Activated naive CD4-positive, alpha-beta T cell treated with anti-CD3 and anti-CD28 coated beads, Interleukin-2, amount 50 U/mL, for 72 hours (primary cell): ENCODE data around the gene ARHGAP4. TPM values are rescaled to one million over a fixed set of nuclear protein-coding genes. Genes with fewer than 3 reads are reported as not detected.

Source experiments
- ATAC-seq, 2 donors: fragments of 150-1000 bp; cut with Tn5 transposase; 2 replicates each; pipeline ENCODE4 v1.10.0; 2021; ENCODE audit warnings: mild to moderate bottlenecking in 2 of 2, moderate library complexity in 2 of 2
- DNase-seq, 2 donors: peaks; one replicate each; pipeline ENCODE4 v3.0.0; 2021 to 2022; ENCODE audit warnings: low spot score in 2 of 2
- H3K27ac Mint-ChIP-seq, 2 donors: one replicate each; pipeline ENCODE4 v1.8.0; 2022; ENCODE audit warnings: mild to moderate bottlenecking in 2 of 2, mixed read lengths in 2 of 2
- H3K36me3 Mint-ChIP-seq, 2 donors: one replicate each; pipeline ENCODE4 v1.8.0; 2022; ENCODE audit warnings: mixed read lengths in 2 of 2
- H3K9me3 Mint-ChIP-seq, 2 donors: one replicate each; pipeline ENCODE4 v1.8.0; 2022; ENCODE audit warnings: mixed read lengths in 2 of 2
- total RNA-seq, 2 donors: library from RNA; stranded (reverse); gene quantifications; one replicate each; pipeline ENCODE4 v1.2.3, GENCODE V29; 2022

The ARHGAP4 gene
- total RNA-seq, 2 donors from 2014 or later, result 90.0 to 138 TPM

DNA sequence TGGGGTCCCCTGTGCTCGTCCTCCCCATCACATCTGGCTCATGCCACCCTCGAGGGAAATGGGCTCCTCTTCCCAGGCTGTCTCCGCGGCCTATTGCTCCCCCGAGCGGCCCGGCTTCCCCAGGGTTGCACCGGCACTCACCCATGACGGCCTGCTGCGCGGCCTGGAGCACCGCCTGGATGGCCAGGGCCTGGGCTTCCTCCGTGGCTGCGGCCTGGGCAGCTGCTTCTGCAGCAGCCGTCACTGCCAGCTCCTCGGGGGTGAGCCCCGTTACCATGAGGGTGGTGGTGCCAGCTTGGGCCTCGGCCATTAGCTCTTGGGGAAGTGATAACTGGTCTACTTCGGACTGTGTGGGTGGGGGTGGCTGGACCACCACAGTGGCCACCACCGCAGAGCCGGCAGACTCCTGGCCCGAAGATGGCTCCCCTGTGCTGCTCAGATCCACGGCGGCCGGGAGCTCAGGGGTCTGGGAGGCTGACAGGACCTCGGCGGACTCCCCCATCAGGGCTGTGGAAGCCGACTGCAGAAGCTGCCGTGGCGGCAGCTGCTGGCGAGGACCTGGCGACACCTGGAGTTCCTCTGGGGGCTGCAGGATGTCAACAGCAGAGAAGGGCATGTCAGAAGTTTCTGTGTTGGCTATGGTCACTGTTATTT is 26.4 kb upstream of the ARHGAP4 start:
- H3K27ac Mint-ChIP-seq, result no peak overlapping the region
- H3K36me3 Mint-ChIP-seq, result peaks cover 6 to 7% of the 10 kb centered on the region in 2 donors
- no peak for DNase-seq
- no peaks in the 10 kb centered on the region for H3K9me3 Mint-ChIP-seq
- ATAC-seq, result no peak

DNA sequence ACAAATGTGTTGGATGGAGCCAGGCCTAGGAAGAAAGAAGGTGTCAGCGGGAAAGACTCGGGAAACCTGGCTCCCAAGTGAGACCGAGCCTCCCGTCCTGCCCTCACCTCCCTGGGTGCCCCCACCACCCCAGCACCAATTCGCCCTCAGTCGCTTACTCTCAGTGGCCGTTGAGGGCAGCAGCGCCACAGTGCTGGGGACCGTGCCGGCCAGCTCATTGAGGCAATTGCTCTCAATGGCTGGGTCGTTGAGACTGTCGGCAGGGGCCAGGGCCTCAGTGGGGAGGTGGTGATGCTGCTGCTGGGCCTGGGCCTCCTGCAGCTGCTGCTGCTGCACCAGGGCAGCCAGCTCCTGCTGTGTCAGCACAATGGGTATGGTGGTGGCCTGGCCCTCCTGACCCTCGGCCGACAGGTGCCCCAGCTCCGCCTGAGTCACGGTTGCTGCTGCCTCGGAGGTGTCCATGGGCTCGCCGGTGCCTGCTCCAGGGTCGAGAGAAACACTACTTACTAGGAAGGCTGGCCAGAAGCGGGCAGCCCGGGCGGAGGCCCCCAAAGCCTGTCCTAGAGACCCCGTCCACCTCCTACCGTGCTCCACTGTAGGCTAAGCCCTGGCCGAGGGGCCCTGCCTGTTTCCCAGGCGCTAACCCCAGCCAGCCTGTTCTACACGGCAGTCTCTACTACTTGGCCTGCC is 25.8 kb upstream of the ARHGAP4 start:
- Mint-ChIP-seq H3K27ac (no peak overlapping the region), H3K9me3 (no peaks in the 10 kb centered on the region), H3K36me3 (peaks cover 6 to 7% of the 10 kb centered on the region in 2 donors)
- no peak for ATAC-seq
- no peak for DNase-seq

DNA sequence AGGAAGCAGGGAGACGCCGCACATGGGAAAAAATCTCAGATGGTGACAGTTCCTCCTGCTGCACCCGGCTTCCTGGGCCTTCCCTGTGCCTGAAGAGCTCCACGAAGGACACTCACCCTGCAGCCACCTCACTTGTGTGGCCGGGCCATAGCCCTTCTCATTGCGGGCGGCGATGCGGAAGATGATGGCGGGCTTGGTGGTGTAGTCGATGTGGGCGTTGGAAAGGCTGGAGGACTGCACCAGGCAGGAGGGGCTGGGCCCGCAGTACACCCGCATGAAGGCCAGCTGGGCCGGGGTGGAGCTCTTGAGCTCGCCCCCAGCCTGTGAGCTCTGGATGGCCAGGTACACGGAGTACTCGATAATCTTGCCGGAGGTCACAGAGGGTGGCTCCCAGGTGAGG is 24.1 kb upstream of the ARHGAP4 start:
- no peak for DNase-seq
- Mint-ChIP-seq H3K9me3 (no peaks in the 10 kb centered on the region), H3K27ac (peak overlapping the region in 1 of 2 donors; percentile 46), H3K36me3 (peaks cover 6 to 7% of the 10 kb centered on the region in 2 donors)
- no peak for ATAC-seq

DNA sequence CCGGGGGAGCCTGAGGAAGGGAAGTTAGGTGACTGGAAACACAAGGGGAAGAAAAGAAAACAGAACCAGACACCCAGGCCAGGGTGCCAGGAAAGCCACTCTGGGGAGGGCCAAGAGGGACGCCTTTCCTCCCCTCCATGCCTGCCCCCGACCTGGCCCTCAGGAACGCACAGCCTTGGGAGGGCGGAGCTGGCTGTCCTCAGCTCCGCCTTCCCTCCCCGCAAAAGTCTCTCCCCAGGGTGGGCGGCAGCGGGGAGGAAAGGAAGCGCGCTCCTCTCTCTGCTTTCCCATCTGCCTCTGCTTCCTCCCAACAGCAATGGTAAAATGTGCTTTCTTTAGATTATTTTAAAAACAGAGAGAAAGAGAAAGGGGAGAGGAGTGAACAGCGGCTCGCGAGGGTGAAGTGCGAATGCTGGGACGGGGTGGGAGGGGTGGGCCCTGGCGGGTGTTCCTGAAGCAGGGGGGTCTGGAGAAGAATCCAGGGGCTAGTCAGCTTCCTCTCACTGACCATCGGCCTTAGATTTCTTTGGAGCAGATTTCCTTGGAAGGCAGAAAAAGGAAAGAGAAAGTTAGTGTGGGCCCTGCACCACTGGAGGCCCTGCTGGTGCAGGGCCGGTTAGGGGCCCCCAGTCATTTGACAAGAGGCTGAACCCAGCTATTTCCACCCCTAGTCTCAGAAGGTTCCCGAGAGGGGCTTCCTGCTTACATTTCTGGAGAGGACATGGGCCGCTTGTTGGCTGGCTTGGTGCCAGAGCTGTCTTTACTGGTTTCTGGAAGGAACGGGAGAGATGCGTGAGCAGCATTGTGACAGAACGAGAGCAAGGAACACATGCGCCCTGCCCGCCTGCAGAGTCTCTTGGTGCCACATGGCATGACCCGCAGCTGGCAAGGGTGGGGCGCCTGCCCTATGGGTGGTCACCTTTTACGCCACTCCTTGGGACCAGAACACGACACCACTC is 23.1 kb upstream of the ARHGAP4 start:
- Mint-ChIP-seq H3K9me3 (no peaks in the 10 kb centered on the region), H3K36me3 (peaks cover 6 to 7% of the 10 kb centered on the region in 2 donors), H3K27ac (peak overlapping the region; percentile 46 to 87)
- DNase-seq, result no peak
- ATAC-seq, result no peak

DNA sequence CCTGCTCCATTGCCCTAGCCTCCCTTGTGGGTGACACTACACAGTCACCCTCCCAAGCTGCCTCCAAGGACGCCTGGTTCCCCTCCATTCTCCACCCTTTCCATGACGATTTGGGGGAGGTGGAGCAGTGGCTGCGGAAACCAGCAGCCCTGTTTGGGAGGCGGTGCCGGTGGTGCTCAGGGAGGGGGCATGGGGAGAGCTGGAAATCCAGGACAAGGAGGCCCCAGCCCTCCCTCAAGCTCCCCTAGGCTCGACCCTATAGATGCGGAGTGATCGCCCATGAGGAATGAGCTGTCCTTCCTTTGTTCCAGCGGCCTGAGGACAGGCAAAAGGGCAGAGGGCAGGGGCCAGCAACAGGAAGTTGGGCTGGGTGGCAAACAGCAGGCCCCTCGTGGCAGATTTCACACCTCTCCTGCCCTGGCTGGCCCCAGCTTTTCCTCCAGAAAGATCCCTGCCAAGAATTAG is 22.0 kb upstream of the ARHGAP4 start:
- peak in 1 of 2 donors; percentile 7 for ATAC-seq
- H3K36me3 Mint-ChIP-seq, result peaks cover 6 to 7% of the 10 kb centered on the region in 2 donors
- H3K27ac Mint-ChIP-seq, result peak overlapping the region; percentile 81 to 86
- DNase-seq, result no peak
- H3K9me3 Mint-ChIP-seq, result no peaks in the 10 kb centered on the region

DNA sequence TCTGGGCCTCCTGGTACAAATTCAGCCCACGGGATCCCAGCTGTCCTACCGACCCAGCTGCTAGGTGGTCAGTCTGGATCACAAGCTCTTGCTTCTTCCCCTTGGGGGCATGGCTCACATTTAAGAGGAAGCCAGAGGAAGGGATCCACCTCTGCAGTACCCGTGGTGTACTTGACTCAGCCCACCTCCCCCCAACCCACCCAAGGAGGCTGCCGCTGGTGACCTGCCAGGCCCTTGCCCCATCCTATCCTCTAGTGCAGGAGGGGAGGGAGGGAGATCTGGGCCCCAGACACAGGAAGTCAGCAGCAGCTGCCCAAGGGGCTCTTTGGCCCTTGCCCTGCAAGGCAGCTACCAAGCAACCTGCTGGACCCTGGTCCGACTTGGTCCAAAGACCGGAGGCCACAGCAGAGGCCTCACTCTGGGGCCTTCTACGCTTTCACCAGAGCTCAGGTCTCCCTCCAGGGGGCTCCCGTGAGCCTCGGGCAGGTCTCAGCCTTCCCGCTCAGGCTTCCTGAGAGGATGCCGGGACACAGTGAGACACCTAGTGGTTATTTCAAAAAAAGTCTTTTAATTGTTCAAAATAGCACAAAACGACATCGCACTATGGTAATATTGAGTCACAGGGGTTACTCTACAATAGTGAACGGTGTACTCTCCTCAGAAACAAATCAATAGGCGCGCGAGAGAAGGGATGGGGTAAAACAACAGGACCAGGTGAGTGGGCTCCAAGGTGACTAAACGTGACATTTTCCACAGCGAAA is 21.1 kb upstream of the ARHGAP4 start:
- Mint-ChIP-seq H3K9me3 (no peaks in the 10 kb centered on the region), H3K27ac (peak overlapping the region; percentile 81 to 83), H3K36me3 (peaks cover 6 to 7% of the 10 kb centered on the region in 2 donors)
- ATAC-seq (peak; percentile 70 to 81), DNase-seq (peak; percentile 72 to 81)

DNA sequence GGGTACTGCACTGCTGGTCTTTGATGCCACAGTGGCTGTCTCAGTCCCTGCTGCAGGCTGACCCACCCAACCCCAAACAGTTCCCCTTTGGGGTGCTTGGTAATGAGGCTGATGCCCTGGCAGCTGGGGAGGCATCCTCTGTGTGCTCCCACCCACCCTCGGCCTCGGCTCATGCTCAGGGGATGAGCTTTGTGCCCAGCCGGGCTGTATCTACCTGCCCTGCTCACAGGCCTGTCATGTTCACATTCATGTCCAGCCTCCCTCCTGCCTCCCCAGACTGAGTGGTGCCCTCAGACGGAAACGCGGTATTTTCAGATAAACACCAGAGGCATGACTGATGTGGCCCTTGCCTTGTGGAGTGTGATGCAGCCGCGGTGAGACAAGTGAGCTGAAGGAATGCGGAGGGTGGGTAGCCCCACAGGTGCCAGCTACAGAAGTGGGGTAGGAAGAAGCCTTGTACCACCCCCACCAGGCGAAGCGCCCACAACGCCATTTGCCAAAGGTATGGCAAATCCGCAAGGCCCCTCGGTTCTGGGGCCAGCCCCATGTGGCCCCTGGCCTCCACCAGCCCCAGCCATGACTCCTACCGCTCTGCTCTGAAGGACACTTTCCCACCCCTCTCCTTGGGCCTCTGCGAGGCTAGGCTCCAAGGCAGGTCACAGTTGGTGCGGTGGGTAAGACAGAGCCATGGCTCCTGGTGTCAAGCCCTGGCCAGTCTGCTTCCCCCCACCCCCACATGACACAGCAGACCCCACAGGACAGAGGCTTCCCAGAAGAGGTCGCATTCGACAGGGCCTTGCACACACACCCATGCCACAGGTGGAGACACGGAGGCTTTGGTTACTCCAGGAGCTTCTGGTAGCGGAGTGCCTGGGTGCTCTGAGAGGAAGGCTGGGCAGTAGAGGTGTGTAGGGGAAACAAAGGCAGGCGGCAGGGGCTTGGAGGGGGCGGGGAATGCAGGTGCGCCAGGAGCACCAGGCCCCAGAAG is 20.2 kb upstream of the ARHGAP4 start:
- H3K27ac Mint-ChIP-seq, result no peak overlapping the region
- H3K9me3 Mint-ChIP-seq, result no peaks in the 10 kb centered on the region
- DNase-seq (no peak), ATAC-seq (no peak)
- peaks cover 3 to 5% of the 10 kb centered on the region in 2 donors for H3K36me3 Mint-ChIP-seq

DNA sequence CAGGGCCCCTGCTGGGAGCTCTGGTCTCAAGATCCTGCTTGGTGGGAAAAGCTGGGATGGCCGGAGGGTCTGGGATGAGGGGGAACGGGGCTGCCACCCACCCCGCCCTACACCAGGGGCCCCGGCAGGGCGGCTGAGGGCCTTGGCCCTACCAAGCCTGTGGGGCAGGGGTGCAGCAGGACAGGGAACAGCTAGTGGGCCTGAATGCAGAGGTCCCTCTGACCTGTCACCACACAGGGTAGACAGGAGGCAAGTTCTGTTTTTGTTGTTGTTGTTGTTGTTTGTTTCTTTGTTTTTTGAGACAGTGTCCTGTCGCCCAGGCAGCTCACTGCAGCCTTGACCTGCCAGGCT is 18.7 kb upstream of the ARHGAP4 start:
- ATAC-seq, result peak; percentile 7 to 8
- Mint-ChIP-seq H3K36me3 (no peaks in the 10 kb centered on the region), H3K9me3 (no peaks in the 10 kb centered on the region), H3K27ac (peak overlapping the region in 1 of 2 donors; percentile 81)
- DNase-seq, result no peak

DNA sequence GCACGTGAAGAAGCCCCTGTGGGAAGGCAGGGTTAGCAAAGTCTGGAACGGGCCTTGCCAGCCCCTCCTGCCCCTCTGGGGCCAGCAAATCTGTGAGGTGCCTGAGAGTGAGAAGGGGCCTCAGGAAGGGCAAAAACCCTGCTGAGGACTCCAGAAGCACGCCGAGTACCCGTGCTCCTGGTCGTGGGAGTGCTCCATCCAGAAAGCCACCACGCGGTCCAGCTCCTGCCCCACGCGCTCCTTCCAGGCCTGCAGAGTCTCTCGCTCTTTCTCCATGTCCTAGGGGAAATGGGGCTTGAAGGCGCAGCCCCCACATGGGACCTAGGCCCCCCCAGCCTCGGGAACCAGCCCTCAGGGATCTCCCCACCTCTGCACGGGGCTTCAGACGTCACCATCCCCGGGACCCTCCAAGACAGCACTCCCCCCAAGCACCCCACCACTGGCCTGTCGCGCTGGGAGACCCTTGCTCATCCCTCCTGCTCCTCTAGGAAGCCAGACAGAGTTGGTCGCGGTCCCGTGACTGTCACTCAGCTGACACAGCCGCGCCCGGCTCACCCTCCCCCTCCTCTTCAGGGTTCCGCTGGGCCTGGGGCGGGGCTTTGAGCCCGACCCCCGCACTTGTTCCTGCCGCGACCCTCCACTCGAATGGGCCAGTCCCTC is 18.2 kb upstream of the ARHGAP4 start, which contains the start of gene RENBP:
RENBP (minus strand) TSS at position 504 of the 660 bp plus-strand sequence; CDS start at position 471, 33 bp downstream.
- ATAC-seq (peak; percentile 41 to 49), DNase-seq (peak in 1 of 2 donors; percentile 35)
- no peaks in the 10 kb centered on the region for H3K9me3 Mint-ChIP-seq
- no peaks in the 10 kb centered on the region for H3K36me3 Mint-ChIP-seq
- peak within 1 kb of the TSS; percentile 68 to 81 for H3K27ac Mint-ChIP-seq

DNA sequence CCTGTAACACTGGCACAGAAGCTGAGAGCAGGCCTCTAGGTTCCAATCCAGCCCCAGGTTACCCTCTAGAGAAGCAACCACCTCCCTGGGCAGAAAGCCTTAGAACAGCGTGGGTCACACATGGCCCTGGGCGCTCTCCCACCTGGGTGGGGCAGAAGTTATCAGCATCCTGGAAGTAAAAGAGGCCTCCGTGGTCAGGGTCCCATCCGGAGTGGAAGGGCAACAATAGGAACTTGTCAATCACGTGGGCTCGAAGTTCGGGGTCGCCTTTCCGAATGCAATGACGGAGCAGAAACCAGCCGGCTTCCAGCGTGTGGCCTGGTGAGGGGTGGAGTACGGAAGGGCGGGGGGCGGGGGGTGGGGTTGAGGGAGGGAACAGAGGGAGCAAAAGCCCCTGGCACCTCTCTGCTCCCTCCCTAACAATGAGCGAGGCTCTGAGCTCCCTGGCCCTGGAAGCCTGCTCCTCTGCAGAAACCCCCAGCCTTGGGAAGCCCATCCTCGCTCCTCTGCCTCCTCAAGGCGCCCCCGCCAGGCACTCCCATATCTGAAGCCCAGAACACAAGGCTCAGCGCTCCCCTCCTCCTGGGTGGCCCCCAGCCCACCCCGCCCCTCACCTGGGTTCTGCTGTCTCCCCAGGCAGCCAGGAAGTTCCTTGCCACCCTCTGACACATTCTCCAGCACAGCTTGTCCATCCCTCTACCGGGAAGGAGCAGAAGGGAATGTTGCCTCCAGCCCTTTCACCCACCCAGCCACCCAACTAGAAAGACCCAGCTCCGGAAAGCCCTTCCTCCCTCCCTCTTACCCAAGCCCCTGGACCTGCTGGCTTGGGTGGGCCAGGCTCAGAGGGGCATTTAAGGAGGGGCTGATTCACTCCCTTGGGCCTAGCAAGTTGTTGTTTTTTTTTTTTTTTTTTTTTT is 15.5 kb upstream of the ARHGAP4 start:
- Mint-ChIP-seq H3K9me3 (no peaks in the 10 kb centered on the region), H3K36me3 (peaks cover 0 to 3% of the 10 kb centered on the region in 2 donors), H3K27ac (no peak overlapping the region)
- DNase-seq, result no peak
- ATAC-seq, result no peak

DNA sequence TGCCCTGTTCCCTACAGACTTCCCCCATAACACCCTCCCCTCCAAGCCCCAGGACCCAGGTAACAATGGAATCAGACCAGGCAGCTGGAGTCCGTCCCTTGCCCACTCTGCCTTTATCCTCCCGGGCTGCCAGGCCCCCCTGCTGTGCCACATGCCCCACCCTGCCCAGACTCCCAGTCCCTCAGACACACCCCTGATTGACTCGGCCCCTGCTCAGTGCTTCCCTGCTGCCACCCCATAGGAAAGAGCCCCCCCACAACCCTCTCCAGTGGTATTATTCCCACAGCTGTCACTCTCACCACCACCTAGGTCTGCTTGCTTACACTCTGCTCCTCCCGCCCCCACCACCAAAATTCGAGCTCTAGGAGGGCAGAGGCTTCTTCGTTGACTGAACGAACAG is 13.5 kb upstream of the ARHGAP4 start:
- DNase-seq, result no peak
- ATAC-seq, result no peak
- no peaks in the 10 kb centered on the region for H3K9me3 Mint-ChIP-seq
- H3K36me3 Mint-ChIP-seq, result peaks cover 0 to 6% of the 10 kb centered on the region in 2 donors
- H3K27ac Mint-ChIP-seq, result no peak overlapping the region

DNA sequence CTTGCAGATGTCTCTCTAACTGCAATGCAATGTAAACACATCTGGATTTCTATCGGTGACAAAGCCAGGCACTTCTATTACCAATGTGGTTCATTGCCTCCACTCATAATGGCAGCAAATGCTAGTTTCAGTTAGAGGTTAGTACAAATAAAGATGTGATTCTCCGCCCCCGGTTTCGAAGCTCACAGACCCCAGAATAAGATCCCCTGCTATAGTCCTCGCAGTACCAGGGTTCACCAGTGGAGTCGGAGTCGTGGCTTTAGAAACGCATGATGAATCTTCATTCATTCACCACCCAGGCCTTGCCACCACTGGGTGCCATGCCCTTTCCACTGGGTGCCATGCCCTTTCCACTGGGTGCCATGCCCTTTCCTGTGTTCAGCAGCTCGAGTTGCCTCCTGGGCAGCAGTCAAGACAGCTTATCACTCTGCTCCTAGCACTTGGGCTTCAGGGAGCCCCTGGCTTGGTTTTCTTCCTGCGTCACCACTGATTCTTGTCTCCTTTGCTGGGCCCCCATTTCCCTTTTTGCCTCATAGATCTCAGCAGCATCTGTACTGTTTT is 12.2 kb upstream of the ARHGAP4 start:
- Mint-ChIP-seq H3K27ac (no peak overlapping the region), H3K9me3 (no peaks in the 10 kb centered on the region), H3K36me3 (peaks cover 6 to 8% of the 10 kb centered on the region in 2 donors)
- ATAC-seq, result no peak
- DNase-seq, result no peak

DNA sequence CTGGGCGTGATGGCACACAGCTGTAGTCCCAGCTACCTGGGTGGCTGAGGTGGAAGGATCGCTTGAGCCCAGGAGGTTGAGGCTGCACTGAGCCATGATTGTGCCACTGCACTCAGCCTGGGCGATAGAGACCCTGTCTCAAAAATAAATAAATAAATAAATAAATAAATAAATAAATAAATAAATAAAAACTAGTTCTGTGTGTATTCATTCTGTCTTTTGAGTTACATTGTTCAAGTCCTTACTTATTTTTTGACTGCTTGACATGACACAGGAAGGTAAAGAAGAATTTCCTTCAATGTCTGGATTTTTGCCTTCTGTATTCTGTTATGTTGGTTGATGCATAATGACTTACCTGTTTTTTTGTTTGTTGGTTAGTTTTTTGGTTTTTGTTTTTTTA is 11.0 kb upstream of the ARHGAP4 start:
- DNase-seq (no peak), ATAC-seq (no peak)
- peaks cover 6 to 8% of the 10 kb centered on the region in 2 donors for H3K36me3 Mint-ChIP-seq
- no peak overlapping the region for H3K27ac Mint-ChIP-seq
- H3K9me3 Mint-ChIP-seq, result no peaks in the 10 kb centered on the region
